ENCODE data around the gene SPPL2B. TPM values are rescaled to one million over a fixed set of nuclear protein-coding genes. Genes with fewer than 3 reads are reported as not detected.

SPPL2B gene
- polyA plus RNA-seq, 1 of the 3 experiments (the other 2 are of a cell fraction) = 58.1 TPM

DNA sequence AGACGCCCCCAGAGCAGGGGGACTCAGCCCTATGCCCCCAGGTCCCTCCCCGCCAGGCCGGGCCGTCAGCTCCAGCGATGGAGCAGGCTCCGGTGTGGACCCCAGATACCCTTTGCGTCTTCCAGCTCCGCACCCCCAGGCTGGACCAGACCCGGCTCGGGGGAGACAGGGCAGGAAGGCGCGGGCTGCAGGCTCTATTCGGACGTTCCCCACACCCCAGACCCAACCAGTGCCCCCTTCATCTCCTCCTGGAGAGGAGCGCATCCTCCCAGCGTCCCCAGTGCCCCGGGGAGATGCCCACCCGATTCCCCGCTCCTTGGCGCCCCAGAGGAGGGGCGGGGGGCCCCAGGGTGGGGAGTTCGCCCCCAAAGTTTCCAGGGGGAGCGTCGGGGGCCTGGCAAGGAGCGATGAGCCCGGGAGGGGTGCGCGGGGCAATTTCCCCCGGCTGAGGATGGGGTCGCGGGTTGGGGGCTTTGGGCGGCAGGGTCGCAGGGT, 20.9 kb upstream of the SPPL2B start (continued):
- TF ChIP-seq EZH2phosphoT487 (IDR thresholded peaks at IDR 0.05; ENCODE audit: borderline replicate concordance, low read depth) (no peak), YY1 (IDR thresholded peaks at IDR 0.05; ENCODE audit: low read depth) (no peak), JUND (IDR thresholded peaks at IDR 0.05) (no peak), RAD21 (IDR thresholded peaks at IDR 0.05; ENCODE audit: low read length) (no peak), RCOR1 (IDR thresholded peaks at IDR 0.05; ENCODE audit: low read length) (no peak), FOSL2 (IDR thresholded peaks at IDR 0.05; ENCODE audit: borderline replicate concordance, low read depth) (no peak), RXRA (IDR thresholded peaks at IDR 0.05; ENCODE audit: borderline replicate concordance, low read depth) (no peak), CHD2 (IDR thresholded peaks at IDR 0.05; ENCODE audit: low read length, partially characterized antibody) (no peak), SMC3 (IDR thresholded peaks at IDR 0.05; ENCODE audit: low read depth, low read length) (no peak)

DNA sequence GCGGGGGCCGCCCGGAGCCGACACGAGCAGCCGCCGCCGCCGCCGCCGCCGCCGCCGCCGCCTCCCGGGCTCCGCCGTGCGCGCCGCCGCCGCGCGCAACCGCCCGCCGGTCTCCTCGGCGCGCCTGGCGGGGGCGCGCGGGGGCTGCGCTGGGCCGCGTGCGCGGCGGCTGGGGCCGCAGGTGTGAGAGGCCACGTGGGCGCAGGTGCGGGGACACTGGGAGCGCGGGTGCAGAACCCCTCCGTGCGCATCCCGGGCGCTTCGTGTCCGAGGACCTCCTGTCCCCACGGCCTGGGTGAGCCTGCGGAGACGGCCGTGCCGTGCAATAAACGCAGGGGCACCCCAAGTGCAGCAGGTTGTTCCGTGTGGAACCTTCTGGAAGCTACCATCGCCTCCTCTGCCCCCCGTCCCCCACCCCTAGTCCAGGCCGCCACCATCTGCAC, 20.3 kb upstream of the SPPL2B start, which contains the start of gene LINGO3:
Gene LINGO3, minus strand, starts transcription at position 41 of the 443 bp plus-strand sequence. CDS start 16,378 bp downstream, outside the sequence.
- peak; percentile 75 for DNase-seq
- WGBS (ENCODE audit: low lambda C conversion rate) = 28% methylated on average over 10 of the region's 63 CpGs
- H3K4me2 ChIP-seq = peak within 1 kb of the TSS; percentile 62; the same call in 1 of the 2 replicates

More for the DNA sequence above, 20.3 kb upstream of the SPPL2B start, which contains the start of gene LINGO3:
- no peak within 1 kb of the TSS for H3K9ac ChIP-seq
- no peaks in the 10 kb centered on the region for H3K9me3 ChIP-seq
- no peaks in the 10 kb centered on the region for H3K79me2 ChIP-seq (ENCODE audit: insufficient read depth)
- TF ChIP-seq SMC3 (IDR thresholded peaks at IDR 0.05; ENCODE audit: low read depth, low read length) = no peak
- no peak for TF ChIP-seq TCF12 (IDR thresholded peaks at IDR 0.05)
- 0 out of 2 replicates have a peak, but pooled peaks have one; percentile 18 for TF ChIP-seq NRF1 (IDR thresholded peaks at IDR 0.05; ENCODE audit: low read depth, low read length)
- TF ChIP-seq, protein P1, sequence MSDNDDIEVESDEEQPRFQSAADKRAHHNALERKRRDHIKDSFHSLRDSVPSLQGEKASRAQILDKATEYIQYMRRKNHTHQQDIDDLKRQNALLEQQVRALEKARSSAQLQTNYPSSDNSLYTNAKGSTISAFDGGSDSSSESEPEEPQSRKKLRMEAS (IDR thresholded peaks at IDR 0.05; ENCODE audit: low read depth) = peak; percentile 28; the same call in 1 of the 2 replicates
- TF ChIP-seq, protein P2, sequence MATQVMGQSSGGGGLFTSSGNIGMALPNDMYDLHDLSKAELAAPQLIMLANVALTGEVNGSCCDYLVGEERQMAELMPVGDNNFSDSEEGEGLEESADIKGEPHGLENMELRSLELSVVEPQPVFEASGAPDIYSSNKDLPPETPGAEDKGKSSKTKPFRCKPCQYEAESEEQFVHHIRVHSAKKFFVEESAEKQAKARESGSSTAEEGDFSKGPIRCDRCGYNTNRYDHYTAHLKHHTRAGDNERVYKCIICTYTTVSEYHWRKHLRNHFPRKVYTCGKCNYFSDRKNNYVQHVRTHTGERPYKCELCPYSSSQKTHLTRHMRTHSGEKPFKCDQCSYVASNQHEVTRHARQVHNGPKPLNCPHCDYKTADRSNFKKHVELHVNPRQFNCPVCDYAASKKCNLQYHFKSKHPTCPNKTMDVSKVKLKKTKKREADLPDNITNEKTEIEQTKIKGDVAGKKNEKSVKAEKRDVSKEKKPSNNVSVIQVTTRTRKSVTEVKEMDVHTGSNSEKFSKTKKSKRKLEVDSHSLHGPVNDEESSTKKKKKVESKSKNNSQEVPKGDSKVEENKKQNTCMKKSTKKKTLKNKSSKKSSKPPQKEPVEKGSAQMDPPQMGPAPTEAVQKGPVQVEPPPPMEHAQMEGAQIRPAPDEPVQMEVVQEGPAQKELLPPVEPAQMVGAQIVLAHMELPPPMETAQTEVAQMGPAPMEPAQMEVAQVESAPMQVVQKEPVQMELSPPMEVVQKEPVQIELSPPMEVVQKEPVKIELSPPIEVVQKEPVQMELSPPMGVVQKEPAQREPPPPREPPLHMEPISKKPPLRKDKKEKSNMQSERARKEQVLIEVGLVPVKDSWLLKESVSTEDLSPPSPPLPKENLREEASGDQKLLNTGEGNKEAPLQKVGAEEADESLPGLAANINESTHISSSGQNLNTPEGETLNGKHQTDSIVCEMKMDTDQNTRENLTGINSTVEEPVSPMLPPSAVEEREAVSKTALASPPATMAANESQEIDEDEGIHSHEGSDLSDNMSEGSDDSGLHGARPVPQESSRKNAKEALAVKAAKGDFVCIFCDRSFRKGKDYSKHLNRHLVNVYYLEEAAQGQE (IDR thresholded peaks at IDR 0.05; ENCODE audit: low read depth, low read length) = no peak
- ChIA-PET CTCF (interaction anchor here (1.0 to 13.0 kb wide), 7 partner anchors 8 to 72 kb away, joined by 3 to 284 read pairs (median 6); partner anchors contain the start of gene PLEKHJ1), POLR2A (no interaction called here)
- peak within 1 kb of the TSS in 1 of 2 experiments; percentile 41; a peak in 2 of 4 replicates for H3K4me3 ChIP-seq (ENCODE audit: low read depth in 2 of 2, low read length in 1 of 2)
- H2AFZ ChIP-seq (ENCODE audit: low read depth) = no peak within 1 kb of the TSS
- H3F3A ChIP-seq (replicated peaks; ENCODE audit: insufficient read depth) = peaks cover 6% of the 10 kb centered on the region
- H3K4me1 ChIP-seq (ENCODE audit: control insufficient read depth in 1 of 2, insufficient read depth in 2 of 2, low read depth in 1 of 2, low read length in 1 of 2) = peaks cover 0 to 16% of the 10 kb centered on the region in 2 experiments; a peak in 1 of 4 replicates
- no peaks in the 10 kb centered on the region for H3K36me3 ChIP-seq (replicated peaks in 1 of 2; ENCODE audit: control insufficient read depth in 1 of 2, insufficient read depth in 2 of 2, low read length in 1 of 2)
- no peaks in the 10 kb centered on the region for H3K9me2 ChIP-seq
- no peak within 1 kb of the TSS for H3K27ac ChIP-seq (ENCODE audit: low read depth in 2 of 2, low read length in 1 of 2)
- no peaks in the 10 kb centered on the region; the same call in 1 of the 2 replicates for H3K27me3 ChIP-seq (ENCODE audit: insufficient read depth)
- no peaks in the 10 kb centered on the region for H4K20me1 ChIP-seq (ENCODE audit: insufficient read depth)
